GM10847 (cell line): ENCODE measurements around the gene SPTBN5.

ENCODE experiments used
- POLR2A ChIP-seq: IDR thresholded peaks from 2 replicates; pipeline ENCODE4 v1.6.1; 2011; ENCODE audit not compliant: insufficient read length; ENCODE audit errors: extremely low read depth

The SPTBN5 gene

DNA sequence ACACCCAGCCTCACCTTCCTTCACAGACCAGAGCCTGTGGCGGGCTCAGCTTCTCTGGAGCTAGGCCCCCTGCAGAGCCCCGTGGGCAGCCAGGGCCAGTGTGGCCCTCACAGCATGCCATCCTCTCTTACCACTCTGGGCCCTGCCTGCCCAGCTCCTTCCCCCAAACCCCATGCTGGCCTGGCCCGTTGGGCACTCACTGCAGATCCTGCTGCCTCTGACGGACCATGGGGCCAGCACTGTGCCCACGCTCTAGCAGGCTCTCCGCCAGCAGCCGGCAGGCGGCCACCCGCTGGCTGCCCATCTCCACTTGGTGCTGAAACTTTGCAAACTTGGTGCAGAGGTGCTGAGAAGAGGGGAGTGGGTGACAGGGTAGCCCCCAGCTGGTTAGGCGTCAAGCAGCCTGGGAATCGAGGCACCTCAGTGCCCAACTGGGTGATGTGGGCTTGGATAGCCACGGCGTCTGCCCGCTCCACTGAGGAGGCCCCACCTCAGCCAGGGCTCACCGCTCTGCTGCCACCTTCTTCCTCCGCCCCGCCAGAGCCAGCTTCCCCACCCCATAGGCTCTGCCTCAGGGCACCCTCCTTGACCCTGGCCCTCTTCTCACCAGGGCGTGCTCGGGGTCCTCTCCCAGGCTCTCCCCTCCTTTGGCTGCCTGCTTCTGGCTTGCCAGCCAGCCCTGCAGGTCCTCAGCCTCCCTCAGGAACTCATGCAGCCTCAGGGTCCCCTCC, 22.5 kb downstream of the SPTBN5 start:
- TF ChIP-seq POLR2A: no peak

DNA sequence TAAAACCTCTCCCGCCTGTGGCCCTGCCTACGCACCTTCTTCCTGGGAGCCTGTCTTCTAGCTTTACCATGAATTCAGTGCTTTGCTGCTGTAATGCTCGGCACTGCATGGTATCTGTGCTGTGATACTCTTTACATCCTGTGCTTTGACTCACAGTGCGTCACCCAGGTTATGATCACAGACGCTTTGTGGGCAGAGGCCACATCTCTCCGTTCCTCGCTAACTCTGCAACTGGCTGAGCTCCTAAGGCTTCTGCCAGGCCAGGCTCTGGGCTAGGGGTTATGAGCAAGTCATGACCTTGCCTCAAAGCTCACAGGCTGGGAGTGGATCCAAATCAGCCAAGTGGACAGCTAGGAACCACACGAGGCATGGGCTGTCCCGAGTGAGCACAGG, 23.2 kb downstream of the SPTBN5 start:
- TF ChIP-seq POLR2A: no peak

DNA sequence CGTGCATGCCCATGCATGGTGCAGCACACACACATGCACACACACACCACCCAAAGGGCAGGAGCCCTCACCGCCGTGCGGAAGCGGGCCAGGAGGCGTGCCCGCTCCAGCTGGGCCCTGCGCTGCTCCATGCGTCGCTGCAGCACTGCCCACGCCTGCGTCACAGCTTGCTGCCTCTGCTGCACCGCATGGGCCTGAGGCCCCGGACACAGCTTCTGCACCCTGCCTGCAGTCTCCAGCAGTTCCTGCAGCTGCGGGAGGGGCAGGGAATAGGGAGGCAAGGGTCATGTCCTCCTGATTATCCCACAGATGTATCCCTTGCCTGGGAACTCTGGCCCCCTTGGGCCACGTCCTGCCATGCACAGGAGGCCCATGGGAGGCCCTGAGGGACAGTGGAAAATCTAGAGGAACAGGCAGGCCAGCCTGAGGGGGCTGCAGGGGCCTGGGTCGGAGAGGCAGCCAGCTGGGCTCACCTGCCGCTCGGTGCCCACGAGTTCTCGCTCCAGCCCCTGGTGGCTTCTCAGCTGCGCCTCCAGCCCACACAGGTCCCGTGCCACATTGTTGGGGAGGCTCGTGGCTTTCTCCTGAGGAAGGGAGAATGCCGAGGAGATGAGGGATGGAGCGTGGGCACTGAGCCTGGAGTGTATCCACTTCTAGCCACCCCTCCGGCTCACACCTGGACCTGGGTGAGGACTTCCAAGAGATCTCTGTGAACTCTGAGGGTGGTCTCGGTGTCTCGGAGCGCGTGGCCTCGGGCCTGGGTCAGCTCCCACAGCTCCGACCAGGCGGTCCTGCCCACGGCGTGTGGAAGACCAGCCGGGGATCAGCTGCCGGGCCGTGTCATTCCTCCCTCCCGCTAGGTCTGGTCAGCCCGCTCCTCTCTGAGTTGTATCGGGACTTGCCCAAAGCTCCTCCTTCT, 23.8 kb downstream of the SPTBN5 start:
- no peak for TF ChIP-seq POLR2A

DNA sequence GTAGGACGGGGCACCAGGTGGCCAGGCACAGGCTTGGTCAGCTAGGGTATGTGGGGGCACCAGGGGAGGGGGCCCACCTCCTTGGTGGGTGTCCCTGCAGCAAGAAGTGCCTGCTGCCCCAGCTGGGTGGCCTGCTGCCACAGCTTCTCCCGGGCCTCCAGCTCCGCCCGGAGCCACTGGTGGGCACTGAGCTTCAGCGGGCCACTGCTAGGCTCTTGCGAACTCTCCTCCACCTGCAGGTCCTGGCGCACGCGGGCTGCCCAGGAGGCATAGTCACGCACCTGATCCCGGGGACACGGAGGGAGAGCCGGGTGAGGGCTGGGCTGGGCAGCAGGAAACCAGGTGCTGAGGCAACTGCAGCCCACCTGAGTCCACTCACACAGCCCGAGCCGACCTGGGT, 25.5 kb downstream of the SPTBN5 start:
- no peak for TF ChIP-seq POLR2A

DNA sequence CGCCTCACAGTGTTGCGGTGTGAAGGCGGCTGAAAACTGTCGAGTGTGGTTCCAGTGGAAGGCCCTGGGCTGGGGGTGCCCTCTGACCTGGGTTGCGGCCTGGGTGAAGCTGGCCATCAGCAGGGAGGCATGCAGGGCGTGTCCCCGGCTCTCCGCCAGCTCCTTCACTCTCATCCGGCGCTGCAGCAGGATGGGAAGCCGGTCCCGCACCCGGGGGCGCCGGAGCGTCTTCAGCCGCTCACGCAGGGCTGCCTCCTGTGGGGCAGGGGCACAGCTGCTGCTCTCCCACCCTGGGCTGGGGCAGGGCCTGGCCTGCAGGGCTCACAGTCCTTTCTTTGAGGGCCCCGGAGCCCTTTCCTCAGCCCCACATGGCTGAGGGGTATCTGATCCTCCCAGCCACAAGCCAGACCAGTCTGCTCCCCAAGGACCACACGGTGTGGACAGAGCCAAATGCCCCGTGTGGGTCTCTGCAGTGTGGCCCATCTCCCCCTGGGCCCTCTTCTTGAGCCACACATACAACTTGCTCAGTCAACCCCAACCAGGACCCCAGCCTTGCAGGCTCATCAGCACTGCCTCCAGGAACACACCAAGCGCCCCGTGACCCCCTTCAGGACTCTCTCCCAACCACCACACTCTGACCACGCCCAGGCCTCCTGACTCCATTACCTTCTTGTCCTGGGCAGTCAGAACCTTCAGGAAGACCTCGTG, 26.8 kb downstream of the SPTBN5 start:
- no peak for TF ChIP-seq POLR2A

DNA sequence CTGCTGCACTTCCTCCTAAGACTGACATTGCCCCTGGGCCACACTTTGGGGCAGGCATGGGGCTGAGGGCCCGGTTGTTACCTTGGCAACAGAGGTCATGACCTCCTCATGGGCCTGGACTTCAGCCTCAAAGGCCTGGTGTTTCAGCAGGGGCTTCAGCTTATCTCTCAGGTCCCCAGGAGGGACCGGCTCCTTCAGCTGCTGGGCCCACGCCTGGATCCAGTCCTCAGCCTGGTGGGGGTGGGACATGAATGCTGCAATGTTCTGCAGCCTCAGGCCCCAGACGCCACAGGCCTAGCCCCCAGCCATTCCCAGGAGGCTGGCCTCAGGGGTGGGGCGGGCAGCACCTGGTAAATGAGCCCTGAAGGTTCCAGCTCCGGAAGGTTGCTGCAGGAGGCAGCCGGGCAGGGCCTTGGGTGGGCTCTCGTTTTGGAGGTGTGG, 27.6 kb downstream of the SPTBN5 start:
- no peak for TF ChIP-seq POLR2A

DNA sequence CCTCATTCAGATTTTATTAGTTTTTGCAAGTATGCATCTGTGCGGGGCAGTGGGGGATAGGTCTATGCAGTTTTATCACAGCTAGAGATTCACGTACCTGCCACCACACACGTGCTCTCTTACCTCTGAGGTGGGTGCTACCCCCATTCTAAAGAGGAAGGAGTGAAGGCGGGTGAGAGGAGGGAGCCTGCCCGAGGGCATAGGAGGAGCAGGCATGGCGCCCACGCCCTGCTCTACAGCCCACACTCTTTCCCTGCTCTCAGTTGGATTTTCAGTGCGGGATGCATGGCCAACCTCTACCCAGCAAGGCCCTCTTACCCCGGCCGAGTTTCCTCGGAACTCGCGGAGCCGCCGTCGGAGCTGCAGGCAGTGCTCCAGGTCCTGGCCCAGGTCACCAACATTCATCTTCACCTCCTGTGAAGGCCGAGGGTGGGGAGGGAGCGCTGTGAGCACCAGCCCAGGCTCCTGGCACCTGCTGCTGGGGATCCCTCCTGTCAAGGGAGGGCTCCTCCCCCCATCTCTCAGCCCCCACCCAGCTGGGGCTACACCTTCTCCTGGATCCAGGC, 28.3 kb downstream of the SPTBN5 start:
- TF ChIP-seq POLR2A: no peak

DNA sequence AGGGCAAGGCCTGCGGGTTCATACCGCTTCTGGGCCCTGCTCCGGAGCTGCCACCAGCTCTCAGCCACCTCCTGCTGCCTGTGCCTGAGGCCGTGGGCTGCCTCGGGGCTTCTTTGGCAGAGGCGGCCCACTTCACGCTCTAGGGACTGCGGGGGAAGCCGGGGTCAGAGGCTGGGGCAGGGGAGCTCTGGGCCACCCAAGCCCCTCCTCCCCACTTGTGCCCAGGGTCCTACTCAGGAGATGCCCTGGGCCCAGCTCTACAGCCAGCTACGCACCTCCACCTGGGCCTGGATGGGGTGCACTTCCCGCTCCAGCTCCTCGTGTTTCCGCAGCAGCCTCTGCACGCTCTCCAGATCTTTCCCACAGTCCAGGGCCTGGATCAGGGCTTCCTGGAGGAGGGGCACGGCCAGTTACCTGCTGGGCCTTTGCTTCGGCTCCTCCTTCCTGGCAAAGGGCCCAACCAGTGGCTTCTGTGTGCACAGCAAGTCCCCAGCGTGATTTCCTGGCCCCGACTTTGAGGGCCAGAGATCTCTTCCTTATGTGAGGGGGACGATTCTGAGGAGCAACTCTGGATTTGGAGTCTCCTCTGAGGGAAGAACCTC, 31.2 kb downstream of the SPTBN5 start:
- TF ChIP-seq POLR2A: no peak

DNA sequence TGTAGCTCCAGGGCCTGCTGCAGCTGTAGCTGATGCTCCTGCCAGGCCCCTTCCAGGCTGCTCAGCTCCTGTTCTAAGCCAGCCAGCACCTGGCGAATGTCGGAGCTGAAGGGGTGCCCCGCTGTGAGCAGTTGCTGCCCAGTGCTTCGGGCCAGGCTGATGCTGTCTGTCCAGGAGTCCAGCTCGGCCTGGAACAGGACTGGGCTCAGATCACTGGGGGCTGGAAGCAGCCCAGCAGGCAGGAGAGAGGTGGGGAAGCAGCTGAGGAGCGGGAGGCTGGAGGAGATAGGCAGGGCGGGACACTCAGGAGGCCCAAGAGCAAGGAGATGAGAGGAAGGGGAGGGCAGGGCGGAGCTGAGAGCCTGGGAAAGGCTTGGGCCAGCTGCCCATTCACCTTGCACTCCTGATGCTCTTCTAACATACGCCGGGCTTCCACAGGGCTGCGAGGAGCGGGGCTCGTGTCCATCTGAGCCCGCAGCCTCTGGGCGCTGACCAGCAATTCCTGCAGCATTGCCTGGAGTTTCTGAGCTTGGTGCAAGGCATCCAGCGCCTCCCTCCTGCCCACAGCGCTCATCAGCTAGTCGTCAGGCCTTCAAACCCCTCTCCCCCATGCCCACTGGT, 32.0 kb downstream of the SPTBN5 start:
- TF ChIP-seq POLR2A: no peak

DNA sequence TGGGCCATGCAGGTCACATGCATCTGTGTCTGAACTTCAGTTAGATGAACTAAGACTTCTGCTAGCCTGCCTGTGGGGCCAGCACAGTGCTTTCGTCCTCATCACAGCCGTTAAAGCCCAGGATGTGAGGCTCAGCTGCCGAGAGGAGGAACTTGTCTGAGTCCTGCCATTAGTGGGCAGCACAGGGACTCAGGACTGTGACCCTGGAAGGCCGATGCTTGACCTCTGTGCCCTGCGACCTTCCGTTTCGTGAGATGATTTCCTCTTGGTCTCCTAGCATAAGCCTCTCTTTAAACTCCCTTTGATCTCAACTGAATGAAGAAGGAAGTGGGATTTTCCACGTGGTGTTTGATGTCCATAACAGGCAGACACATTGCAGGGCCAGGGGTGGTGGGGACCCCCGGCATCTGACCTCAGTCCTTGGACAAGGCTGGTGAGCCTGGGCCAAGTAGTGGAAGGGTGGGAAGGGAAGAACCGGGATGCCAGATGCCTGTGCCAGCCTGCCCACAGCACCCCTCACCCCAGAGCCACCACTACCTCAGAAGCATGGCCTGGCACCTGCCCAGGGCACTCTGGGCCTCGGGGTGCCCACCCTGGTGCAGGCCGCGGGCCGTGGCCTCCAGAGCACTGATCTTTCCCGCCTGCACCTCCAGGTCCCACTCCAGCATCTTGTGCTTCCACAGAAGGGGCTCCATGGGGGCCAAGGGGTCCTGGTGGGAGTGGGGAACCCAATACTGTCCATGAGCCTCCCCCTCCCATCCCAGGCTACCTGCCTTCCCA, 33.6 kb downstream of the SPTBN5 start:
- no peak for TF ChIP-seq POLR2A

DNA sequence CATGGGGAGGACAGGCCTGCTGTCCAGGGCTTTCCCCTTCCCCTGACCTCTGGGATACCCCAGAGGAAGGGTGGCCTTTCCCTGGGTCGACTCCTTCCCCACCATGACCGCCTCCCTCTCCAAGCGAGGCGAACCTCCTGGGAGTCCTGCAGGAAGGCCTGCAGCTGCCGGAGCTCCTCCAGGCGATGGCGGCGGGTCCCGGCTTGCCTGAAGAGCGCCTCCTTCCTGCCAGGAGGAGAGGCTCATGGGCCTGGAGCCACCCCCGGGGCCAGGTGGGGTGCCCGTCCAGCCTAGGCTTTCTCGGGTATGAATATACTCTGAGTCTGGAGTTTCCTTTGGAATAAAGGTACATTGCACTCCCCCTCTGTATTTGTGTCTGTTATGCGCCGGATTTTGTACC, 35.1 kb downstream of the SPTBN5 start:
- no peak for TF ChIP-seq POLR2A

DNA sequence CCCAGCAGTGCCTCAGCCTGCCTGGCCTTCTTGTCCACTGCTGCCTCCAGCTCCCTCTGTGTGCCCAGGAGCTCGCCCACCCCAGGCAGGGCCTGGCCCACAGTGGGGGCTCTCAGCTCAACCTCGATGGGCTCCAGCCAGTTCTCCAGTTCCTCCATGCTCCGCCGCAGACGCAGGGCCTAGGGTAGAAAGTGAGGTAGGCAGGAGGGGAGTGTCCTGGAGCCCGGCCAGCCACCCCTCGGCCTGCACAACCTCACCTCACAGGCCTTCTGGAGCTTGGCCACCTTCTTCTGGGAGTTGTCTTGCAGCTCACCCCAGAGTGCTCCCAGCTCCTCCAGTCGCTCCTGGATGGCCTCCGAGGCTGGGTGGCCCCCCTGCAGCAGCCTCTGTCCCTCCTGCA, 36.5 kb downstream of the SPTBN5 start:
- no peak for TF ChIP-seq POLR2A

DNA sequence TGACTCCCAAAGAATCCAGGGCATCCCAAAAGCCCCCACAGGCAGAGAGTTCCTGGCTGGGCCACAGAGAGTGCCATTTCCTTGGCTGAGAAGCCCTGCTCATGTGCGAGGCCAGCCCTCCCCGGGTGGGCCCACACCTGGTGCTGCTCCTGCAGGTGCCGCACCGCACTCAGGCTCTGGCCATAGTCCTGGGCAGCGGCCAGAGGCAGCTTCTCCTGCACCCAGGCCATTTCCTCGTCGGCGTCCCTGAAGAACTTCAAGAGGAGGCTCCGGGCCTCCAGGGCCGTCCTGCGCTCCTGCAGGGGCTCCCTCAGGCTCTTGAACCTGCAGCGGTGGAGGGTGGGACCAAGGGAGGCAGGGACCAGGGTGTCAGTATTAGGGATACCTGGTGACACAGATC, 37.1 kb downstream of the SPTBN5 start:
- no peak for TF ChIP-seq POLR2A

DNA sequence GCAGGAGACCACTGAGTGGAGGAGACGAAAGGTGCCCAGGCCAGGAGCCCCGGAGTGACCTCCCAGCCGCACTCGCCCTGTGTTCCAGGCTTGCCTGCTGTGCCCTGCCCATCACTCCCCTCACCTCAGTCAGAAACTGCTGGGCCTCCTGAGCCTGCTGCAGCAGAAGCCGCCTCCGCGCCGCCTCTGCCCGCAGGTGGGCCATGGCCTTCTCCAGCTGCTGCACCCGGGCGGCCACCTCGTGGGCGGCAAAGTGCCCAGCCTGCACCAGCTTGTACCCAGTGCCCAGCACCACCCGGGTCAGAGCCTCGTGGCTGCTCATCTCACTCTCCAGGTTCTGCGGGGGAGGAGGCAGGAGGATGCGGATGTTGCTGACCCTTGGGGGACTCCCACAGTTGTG, 37.6 kb downstream of the SPTBN5 start:
- no peak for TF ChIP-seq POLR2A

DNA sequence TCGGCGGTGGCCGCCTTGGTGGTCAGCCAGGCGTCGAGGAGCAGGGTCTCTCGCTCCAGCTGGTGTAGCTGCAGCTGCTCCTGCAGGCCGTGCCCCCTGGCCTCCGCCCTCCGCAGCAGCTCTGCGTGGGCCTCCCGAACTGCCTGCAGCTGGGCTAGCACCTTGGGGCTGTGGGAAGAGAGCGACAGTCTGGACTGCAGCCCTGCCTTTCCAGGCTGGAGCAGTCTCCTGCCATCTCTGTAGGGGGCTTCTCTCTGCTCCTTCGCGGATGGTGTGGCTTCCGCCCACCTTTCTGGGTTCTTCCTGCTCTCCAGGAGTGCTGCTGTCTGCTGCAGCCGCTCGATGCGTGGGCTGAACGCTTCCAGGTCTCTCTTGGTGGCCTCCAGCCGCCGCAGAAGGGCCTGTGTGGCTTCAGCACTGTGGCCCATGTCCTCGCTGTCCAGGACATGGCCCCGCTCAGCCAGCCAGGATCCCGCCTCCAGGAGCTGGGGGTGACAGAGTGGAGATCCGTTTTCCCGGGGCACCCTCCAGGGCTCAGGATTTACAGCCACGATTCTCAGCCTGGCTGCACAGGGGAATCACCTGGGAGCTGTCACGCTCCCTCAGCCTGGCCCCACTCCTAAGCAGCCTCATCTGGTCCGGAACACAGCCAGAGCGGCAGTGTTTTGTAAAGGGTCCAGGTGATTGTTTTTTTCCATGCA, 38.4 kb downstream of the SPTBN5 start:
- TF ChIP-seq POLR2A: no peak
